Measurements from ENCODE around the gene NMNAT3. TPM values are rescaled to one million over a fixed set of nuclear protein-coding genes. Genes with fewer than 3 reads are reported as not detected.

Gene NMNAT3
- total RNA-seq, 1 experiment from 2014 or later: 4.6 TPM

GRCh38 chr3:139521144-139521543 lies 156.6 kb downstream of the NMNAT3 start:
- ATAC-seq: no peak

More at GRCh38 chr3:139521144-139521543, 156.6 kb downstream of the NMNAT3 start:
- Mint-ChIP-seq H3K27me3 (ENCODE audit: low read depth) (peaks cover 24% of the 10 kb centered on the region), H3K4me1 (peaks cover 28% of the 10 kb centered on the region), H3K4me3 (no peak overlapping the region), H3K27ac (no peak overlapping the region), H3K36me3 (peaks cover 5% of the 10 kb centered on the region; the same call in 1 of the 2 replicates), H3K9me3 (no peaks in the 10 kb centered on the region)
- POLR2A ChIA-PET: no interaction called here
- DNase-seq (ENCODE audit: low spot score): no peak
- CTCF ChIA-PET: interaction anchor here (1.3 to 2.6 kb wide), 6 partner anchors 10 to 95 kb away, joined by 3 to 12 read pairs (median 10); no protein-coding TSS in a partner anchor
- TF ChIP-seq STAT6 (CRISPR knock-in tag; conservative IDR thresholded peaks at IDR 0.05; ENCODE audit: low read depth) (no peak), E2F1 (CRISPR knock-in tag; IDR thresholded peaks at IDR 0.05) (no peak), PRDM15 (CRISPR knock-in tag; IDR thresholded peaks at IDR 0.05) (no peak), TP53 (CRISPR knock-in tag; IDR thresholded peaks at IDR 0.05) (no peak), ZNF263 (CRISPR knock-in tag; IDR thresholded peaks at IDR 0.05; ENCODE audit: low read depth) (no peak), OVOL2 (CRISPR knock-in tag; IDR thresholded peaks at IDR 0.05; ENCODE audit: borderline replicate concordance) (no peak), SMAD4 (CRISPR knock-in tag; IDR thresholded peaks at IDR 0.05) (no peak), NFE2L1 (CRISPR knock-in tag; IDR thresholded peaks at IDR 0.05) (no peak), EMX1 (CRISPR knock-in tag; IDR thresholded peaks at IDR 0.05) (no peak)
- TF ChIP-seq, protein P1, sequence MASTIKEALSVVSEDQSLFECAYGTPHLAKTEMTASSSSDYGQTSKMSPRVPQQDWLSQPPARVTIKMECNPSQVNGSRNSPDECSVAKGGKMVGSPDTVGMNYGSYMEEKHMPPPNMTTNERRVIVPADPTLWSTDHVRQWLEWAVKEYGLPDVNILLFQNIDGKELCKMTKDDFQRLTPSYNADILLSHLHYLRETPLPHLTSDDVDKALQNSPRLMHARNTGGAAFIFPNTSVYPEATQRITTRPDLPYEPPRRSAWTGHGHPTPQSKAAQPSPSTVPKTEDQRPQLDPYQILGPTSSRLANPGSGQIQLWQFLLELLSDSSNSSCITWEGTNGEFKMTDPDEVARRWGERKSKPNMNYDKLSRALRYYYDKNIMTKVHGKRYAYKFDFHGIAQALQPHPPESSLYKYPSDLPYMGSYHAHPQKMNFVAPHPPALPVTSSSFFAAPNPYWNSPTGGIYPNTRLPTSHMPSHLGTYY (CRISPR knock-in tag; IDR thresholded peaks at IDR 0.05): no peak
- TF ChIP-seq, protein P2, sequence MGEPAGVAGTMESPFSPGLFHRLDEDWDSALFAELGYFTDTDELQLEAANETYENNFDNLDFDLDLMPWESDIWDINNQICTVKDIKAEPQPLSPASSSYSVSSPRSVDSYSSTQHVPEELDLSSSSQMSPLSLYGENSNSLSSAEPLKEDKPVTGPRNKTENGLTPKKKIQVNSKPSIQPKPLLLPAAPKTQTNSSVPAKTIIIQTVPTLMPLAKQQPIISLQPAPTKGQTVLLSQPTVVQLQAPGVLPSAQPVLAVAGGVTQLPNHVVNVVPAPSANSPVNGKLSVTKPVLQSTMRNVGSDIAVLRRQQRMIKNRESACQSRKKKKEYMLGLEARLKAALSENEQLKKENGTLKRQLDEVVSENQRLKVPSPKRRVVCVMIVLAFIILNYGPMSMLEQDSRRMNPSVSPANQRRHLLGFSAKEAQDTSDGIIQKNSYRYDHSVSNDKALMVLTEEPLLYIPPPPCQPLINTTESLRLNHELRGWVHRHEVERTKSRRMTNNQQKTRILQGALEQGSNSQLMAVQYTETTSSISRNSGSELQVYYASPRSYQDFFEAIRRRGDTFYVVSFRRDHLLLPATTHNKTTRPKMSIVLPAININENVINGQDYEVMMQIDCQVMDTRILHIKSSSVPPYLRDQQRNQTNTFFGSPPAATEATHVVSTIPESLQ (CRISPR knock-in tag; IDR thresholded peaks at IDR 0.05): no peak
- TF ChIP-seq, protein P3, sequence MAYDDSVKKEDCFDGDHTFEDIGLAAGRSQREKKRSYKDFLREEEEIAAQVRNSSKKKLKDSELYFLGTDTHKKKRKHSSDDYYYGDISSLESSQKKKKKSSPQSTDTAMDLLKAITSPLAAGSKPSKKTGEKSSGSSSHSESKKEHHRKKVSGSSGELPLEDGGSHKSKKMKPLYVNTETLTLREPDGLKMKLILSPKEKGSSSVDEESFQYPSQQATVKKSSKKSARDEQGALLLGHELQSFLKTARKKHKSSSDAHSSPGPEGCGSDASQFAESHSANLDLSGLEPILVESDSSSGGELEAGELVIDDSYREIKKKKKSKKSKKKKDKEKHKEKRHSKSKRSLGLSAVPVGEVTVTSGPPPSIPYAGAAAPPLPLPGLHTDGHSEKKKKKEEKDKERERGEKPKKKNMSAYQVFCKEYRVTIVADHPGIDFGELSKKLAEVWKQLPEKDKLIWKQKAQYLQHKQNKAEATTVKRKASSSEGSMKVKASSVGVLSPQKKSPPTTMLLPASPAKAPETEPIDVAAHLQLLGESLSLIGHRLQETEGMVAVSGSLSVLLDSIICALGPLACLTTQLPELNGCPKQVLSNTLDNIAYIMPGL (CRISPR knock-in tag; IDR thresholded peaks at IDR 0.05): no peak
- TF ChIP-seq, protein P4, sequence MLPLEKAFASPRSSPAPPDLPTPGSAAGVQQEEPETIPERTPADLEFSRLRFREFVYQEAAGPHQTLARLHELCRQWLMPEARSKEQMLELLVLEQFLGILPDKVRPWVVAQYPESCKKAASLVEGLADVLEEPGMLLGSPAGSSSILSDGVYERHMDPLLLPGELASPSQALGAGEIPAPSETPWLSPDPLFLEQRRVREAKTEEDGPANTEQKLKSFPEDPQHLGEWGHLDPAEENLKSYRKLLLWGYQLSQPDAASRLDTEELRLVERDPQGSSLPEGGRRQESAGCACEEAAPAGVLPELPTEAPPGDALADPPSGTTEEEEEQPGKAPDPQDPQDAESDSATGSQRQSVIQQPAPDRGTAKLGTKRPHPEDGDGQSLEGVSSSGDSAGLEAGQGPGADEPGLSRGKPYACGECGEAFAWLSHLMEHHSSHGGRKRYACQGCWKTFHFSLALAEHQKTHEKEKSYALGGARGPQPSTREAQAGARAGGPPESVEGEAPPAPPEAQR (CRISPR knock-in tag; IDR thresholded peaks at IDR 0.05): no peak

All from WTC11 (cell line).